ENCODE data around the gene VCPKMT.

GRCh38 chr14:50062438-50063085, 53.8 kb downstream of the VCPKMT start:
- no peak for TF ChIP-seq CTCF (IDR thresholded peaks at IDR 0.05)
- TF ChIP-seq EZH2 (IDR thresholded peaks at IDR 0.05), result no peak

All from neural progenitor cell (in vitro differentiated cells).